Kidney epithelial cell (primary cell): Measurements from ENCODE around the gene ARHGEF40. TPM values are rescaled to one million over a fixed set of nuclear protein-coding genes. Genes with fewer than 3 reads are reported as not detected.

ENCODE experiments used
- DNase-seq: peaks from one replicate; pipeline ENCODE4 v3.0.0-alpha.2; 2010; ENCODE audit warnings: low read depth
- H3K27me3 ChIP-seq: 2 replicates; pipeline ENCODE4 v1.6.0; 2011; ENCODE audit warnings: low read length; ENCODE audit not compliant: control insufficient read depth, insufficient read depth
- H3K36me3 ChIP-seq: 2 replicates; pipeline ENCODE4 v1.5.1; 2011; ENCODE audit warnings: low read length; ENCODE audit not compliant: control insufficient read depth, insufficient read depth
- H3K4me3 ChIP-seq: 2 replicates; pipeline ENCODE4 v1.5.1; 2011; ENCODE audit warnings: low read depth, mild to moderate bottlenecking, control low read depth, low read length
- CTCF ChIP-seq: IDR thresholded peaks from 2 replicates; pipeline ENCODE4 v1.5.1; 2011; ENCODE audit warnings: mild to moderate bottlenecking, moderate library complexity, low read length, control low read depth, inconsistent platforms; ENCODE audit not compliant: insufficient read depth, poor library complexity, severe bottlenecking
- total RNA-seq: library from RNA; depleted of rRNA; stranded (reverse); fragments of >200 nt; gene quantifications from 2 replicates; pipeline ENCODE4 v1.2.3, GENCODE V29; 2015

ARHGEF40 gene
- total RNA-seq, 1 donor from 2014 or later: 59.7 TPM

GRCh38 chr14:21054768-21055145, 15.3 kb upstream of the ARHGEF40 start:
- H3K36me3 ChIP-seq: no peaks in the 10 kb centered on the region
- H3K4me3 ChIP-seq: no peak overlapping the region
- TF ChIP-seq CTCF: no peak
- H3K27me3 ChIP-seq: no peaks in the 10 kb centered on the region
- DNase-seq: no peak

- H3K36me3 ChIP-seq: no peaks in the 10 kb centered on the region
- DNase-seq: no peak
- no peaks in the 10 kb centered on the region for H3K27me3 ChIP-seq
- no peak for TF ChIP-seq CTCF
- H3K4me3 ChIP-seq: no peak overlapping the region
Measured at GRCh38 chr14:21055432-21056117, 14.5 kb upstream of the ARHGEF40 start.

DNA sequence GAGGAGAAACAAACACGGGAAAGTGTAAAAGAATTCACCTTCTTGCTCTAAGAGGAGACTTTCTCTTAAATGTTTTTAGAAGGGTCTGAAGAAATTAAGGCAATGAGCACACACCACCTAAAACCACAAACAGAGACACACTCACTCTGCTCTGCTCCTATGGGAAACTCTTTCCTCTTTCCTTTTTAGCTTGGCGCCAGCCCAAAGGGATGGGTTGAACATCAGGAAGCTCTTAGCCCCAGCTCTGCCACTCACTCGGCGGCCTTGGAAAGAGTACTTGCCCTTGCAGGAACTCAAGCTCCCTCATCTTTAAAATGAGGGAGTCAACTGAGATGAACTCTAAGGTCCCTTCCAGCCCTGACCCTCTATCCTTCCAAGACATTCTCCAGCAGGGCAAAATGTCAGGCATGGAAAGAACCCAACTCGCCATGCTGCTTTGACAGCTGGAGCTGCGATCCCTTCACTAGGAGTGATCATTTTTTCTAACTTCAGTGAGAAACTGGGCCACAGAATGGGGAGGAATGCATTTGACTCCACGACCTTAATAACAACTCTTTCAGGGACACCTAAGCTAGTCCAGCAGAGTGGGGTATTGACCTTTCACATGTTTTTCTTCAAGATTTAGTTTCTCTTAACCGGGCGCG, 13.5 kb upstream of the ARHGEF40 start:
- Histone ChIP-seq H3K4me3 (no peak overlapping the region), H3K27me3 (no peaks in the 10 kb centered on the region), H3K36me3 (no peaks in the 10 kb centered on the region)
- no peak for TF ChIP-seq CTCF
- no peak for DNase-seq

DNA sequence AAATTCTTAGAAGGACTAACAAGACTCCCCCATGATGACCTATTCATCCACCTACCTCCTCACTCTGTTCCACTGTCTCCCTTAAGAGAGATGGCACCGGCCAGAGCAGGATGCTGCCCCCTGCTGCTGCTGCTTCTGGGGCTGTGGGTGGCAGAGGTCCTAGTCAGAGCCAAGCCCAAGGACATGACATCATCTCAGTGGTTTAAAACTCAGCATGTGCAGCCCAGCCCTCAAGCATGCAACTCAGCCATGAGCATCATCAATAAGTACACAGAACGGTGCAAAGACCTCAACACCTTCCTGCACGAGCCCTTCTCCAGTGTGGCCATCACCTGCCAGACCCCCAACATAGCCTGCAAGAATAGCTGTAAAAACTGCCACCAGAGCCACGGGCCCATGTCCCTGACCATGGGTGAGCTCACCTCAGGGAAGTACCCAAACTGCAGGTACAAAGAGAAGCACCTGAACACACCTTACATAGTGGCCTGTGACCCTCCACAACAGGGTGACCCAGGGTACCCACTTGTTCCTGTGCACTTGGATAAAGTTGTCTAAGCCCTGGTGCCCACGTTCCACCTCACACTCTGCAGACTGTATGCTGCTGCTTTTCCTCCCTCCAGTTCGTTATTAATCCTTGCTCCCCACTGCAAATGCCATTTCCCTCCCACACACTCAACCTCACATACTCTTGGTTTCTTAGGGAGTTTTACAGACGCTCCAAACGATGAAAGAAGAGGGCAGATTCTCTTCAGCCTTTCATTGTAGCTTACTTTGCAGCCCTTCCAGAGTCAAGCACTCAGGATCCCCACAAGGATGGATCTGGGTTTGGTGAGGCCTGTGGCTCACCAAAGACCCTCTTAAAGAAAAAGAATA, 12.1 kb upstream of the ARHGEF40 start, which contains the start of gene RNASE8:
Gene RNASE8 (plus strand): TSS at position 20 of the 873 bp plus-strand sequence. CDS start 71 bp downstream, at position 91.
- H3K4me3 ChIP-seq: no peak within 1 kb of the TSS
- no peaks in the 10 kb centered on the region for H3K27me3 ChIP-seq
- DNase-seq: no peak
- peak; percentile 61 for TF ChIP-seq CTCF
- no peaks in the 10 kb centered on the region for H3K36me3 ChIP-seq

- H3K4me3 ChIP-seq: no peak overlapping the region
- no peaks in the 10 kb centered on the region for H3K36me3 ChIP-seq
- DNase-seq: no peak
- no peaks in the 10 kb centered on the region for H3K27me3 ChIP-seq
- no peak for TF ChIP-seq CTCF
Measured at GRCh38 chr14:21058903-21059302, 11.2 kb upstream of the ARHGEF40 start.
